CMK (cell line): ENCODE data around the gene RTL1.

Experiments used
- DNase-seq: peaks from one replicate; pipeline ENCODE4 v3.0.0-alpha.2; 2010; ENCODE audit warnings: low read depth

The RTL1 gene

DNA sequence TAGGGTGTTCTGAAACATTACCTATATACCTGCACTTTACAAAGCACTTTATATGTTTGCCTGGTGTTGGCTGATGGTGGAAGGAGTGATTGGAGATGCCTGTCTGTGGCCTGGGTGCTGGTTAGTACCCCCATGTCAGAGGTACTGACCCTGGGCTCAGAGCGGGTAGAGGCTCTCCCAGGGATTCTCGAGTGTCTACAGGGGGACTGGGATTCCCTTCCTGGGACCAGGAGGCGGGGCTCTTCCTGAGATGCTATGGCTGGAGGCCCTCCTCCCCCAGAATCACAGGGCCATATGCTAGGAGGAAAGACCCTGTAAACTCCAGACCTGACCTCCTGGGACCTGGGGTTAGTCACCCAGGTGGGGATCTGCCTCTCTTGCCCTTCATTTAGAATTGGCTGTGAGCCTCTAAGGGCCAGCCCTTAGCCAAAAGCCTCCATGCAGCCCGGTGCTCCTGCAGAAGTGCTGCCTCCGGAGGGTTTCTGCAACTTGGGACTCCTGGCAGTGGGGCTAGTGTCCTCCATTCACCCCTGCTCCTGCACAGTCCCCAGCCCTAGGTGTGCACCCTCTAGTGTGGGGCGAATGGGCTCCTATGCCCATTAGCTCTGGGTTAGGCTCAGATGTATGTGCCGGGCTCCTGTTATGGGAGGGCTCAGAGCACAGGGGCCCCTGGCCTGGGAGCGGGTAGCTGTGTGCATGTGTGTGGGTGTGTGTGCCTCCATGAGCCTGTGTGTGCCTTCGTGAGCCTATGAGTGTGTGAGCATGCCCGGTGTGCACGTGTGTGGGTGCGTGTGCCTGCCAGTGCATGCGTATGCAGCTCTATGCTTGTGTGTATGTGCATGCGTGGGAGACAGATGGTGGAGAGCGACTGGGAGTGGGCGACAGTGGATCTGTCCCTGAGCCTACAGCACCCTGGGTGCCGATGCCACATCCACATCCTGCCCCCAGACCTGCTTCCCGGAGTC is 36.6 kb downstream of the RTL1 start:
- DNase-seq: no peak

DNA sequence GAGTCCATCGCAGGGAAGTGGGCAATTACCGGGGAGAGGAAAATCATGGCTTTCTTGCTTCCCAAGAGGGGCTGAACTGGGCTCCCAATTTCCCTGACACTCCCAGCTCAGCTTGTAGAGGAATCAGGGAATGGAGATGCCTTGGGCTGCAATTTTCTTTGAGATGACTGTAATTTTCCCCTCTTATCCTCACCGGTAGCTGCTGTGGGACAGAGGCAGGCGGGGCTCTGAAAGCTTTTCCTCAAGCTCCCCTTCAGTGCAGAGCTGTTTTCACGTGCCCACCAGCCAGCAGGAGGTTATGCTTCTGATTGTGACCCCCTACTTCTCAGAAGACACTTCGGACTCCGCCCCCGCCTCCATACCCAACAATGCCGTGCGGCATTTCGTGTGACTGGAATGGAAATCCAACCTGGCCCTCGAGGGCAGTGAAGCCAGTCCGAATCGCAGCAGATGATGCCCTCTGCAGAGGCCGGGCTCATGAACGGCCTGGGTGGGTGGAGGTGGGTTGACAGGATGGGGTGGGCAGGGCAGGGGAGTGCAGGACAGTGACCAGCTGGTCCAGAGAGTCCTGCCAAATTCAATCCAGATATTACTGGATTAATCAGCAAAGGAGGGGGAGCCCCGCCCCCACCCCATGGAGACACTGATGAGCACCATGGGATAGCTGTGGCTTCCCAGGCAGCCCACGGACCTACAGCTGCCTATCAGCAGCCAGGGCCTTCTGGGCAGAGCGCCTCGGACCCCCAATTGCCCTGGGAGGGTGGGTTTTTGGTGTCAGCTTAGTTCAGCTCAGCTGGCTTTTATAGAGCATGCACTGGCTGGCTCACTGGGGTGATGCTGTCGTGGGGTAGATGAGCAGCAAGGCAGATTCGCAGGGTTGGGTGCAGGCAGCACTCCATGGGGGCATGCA is 37.6 kb downstream of the RTL1 start:
- no peak for DNase-seq

DNA sequence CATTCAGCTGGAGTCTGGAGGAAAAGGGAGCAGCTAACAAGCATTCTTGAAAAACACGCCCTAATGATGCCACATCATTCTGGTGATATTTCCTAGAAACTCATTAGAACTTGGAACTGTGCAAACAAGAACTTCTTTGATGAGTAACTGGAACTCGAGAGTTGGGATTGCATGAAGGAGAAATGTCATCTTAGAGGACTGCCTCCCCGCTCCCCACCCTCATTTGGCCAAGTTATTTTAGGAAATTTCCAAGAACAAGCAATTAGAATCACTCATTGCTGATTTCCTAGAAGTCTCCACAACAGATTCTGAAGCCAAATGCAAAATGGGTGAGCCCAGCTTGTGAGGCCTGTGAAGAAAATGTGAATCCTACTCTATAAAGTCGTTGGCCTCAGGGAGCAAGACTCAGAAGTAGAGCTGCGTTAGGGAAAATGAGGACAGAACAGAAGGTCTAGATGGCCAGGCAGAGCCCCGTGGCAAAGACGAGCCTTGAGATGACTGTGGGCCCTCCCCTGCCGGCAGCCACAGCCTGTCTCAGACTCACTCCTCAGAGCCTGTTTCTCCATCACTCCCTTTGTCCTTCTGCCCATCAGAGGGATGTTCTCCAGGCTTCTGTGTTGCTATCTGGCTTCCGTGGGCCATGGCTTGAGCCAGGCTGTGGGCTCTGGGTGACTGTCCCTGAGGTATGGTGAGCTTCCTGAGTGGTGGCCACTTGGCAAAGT is 38.4 kb downstream of the RTL1 start:
- DNase-seq: no peak

DNA sequence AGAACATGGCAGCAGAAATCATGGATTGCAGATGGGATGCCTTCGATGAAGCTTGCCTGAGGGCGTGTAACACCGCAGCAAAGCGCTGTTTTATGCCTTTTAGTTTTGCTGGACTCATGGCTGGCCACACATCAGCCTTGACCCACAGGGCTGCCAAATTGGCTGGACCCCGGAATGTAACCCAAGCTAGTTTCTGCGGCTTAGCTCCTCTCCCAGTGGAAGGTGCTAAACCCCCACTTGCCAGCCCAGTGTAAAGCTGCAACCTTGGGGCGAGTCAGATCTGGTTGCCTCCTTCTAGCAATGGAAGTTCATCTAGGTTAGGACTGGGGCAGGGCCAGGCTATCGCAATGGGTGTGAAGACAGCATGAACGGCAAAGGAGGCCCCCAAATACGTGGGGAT is 39.3 kb downstream of the RTL1 start:
- DNase-seq: no peak

DNA sequence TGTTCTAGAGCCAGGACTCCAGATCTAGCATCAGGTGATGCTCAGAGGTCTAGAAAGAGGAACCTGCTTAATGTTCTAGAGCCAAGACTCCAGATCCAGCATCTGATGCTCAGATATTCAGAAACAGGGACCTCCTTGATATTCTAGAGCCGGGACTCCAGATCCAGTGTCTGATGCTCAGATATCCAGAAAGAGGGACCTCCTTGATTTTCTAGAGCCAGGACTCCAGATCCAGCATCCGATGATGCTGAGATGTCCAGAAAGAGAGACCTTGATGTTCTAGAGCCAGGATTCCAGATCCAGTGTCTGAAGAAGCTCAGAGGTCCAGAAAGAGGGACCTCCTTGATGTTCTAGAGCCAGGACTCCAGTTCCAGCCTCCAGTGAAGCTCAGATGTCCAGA is 40.7 kb downstream of the RTL1 start:
- DNase-seq: no peak

DNA sequence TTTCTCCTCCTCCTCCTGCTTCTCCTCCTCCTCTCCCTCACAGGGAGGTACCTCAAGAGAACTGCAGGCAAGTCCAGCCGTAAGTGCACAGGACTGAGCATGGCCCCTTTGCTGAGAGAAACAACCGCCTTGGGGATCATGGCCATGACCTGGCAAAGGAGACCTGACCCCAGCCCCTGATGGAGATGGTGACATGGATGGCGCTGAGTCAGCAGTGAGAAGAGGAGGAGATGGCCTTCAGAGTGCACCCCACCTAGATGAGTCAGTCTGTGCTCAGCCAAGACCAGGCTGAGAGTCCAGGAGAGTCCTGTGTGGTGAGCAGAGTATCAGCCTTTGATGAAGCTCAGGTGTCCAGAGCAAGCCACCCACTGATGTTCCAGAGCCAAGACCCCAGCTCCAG is 41.2 kb downstream of the RTL1 start:
- no peak for DNase-seq

DNA sequence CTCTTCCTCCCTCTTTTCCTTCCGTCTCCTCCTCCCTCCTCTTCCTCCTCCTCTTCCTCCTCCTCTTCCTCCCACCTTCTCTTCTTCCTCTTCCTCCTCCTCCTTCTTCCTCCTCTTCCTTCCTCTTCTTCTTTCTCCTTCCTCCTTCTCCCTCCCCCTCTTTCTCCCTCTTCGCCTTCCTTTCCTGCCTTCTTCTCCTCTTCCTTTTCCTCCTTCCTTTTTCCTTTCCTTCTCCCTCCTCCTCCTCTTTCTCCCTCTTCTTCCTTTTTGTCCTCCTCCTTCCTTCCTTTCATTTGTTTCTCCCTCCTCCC is 41.6 kb downstream of the RTL1 start:
- DNase-seq: no peak

DNA sequence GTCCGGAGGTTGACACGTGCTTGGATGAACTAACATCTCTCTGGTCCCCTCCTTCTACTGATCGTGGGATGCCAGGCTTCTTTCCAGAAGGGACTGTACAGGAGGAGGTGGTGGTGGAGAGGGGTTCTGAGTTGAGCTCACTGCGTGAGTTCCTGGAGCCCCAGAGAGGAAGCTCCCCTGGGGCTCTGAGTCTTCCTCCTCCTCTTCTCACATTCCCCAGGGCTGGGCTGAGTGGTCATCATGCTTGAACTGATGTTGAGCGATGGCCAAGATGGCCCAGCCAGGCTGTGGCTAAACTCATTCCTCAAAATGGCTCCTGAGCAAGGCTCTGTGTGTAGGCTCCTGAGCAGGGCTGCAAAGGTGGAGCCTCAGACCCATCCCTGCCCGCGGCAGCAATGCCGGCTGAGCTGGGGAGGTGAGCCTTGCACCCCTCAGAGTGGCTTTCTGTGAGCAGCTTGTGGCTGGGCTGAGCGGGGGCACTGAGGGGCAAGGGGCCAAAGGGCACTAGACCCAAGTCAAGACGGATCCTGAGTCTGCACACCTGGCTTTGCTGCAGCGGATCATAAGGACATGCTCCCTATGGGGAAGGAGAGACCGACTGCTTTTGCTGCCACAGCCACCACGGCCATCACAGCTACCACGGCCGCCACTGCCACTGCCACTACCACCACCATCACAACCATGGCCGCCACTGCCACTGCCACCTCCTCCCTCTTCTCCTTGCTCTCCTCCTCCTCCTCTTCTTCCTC is 42.2 kb downstream of the RTL1 start:
- DNase-seq: no peak

DNA sequence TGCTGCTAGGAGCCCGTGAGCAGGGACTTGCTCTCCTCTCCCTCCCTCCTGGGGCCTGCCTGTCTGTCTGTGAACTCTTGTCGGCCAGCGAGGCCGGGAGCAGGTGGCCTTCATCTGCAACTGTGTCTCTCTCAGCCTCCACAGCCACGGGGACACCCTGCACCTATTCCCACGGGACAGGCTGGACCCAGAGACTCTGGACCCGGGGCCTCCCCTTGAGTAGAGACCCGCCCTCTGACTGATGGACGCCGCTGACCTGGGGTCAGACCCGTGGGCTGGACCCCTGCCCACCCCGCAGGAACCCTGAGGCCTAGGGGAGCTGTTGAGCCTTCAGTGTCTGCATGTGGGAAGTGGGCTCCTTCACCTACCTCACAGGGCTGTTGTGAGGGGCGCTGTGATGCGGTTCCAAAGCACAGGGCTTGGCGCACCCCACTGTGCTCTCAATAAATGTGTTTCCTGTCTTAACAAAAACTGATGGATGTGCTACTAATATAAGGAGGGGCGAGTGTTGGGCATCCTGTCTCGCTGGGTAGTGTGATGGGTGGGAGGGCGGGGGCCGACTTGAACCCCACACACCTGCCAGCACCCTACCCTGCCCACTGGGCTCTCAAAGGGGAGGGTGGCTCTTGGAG is 42.9 kb downstream of the RTL1 start:
- no peak for DNase-seq

DNA sequence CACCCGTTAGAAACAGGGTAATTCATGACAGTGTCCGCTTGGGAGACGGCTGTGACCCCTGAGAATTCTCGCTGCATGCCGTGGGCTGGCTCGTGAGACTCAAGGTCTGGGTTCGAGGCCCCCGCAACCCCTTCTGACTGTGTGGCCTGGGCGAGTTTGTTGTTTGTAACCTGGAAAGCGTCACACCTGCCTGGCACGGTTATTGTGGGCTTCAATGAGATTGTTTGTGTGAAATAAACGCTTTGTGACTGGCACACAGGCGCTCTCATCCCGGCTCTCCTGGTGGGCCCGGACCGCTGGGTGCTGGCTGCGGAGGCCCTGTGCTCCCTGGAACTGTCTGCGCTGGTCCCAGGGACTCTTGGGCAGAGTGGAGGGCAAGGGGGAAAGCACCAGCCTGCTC is 43.7 kb downstream of the RTL1 start:
- no peak for DNase-seq

DNA sequence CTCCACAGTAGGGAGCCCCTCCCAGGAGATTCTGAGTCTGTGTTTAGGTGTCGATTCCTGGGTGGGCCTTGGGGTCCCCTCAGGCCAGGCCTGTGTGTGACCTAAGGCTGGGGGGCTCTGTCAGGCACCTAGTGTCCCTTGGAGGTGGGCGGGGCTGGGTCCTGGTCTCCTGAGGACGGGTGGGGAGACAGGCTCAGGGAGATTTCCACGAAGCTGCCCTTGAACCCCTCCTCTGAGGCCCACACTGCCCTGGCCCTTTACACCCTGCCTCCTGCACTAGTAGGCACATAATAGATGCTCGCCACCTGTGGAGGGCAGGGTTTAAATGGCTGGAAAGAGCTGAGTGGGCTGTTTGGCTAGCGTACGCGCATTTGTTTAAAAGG is 44.7 kb downstream of the RTL1 start:
- DNase-seq: no peak

DNA sequence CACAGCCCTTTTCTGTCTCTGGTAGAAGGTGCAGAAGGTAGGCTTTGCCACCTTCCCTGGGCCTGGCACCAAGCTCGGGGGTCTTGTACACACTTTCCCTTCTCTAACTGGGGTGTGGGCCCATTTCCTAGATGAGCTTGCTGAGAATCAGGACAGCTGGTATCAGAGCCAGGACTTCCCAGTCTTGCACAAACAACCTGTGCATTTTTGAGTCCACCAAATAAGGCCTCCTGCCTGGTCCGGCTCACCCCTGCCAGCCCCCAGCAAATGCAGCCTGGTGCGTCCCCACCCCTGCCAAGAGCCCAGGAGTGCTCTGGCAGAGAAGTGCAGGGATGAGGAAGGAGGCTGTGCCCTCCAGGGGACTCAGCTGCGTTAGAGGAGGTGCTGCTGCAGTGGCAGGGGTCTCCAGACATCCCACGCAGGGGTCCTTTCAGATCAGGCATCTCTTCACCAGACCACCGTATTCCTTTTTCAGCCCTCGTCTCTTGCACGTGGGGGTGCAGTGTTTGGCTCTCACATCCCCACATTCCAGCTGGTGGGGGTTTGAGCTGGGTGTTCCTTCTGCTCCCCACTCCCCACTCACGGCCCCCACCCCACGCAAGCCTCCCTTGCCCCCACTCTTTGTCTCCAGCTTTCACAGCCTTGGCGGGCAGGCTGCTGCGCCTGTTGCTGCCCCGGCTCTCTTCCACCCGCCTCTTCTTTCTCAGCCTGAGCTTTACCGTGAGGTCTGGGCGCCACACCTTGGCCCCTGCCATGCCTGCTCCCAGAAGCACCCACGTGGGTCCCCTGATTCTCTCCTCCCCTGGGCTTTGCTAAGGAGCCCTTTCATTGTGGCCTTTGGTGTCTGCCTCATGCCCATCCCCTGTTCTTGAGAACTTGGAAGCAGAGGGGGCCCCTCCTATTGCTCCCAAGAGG is 45.3 kb downstream of the RTL1 start:
- no peak for DNase-seq

DNA sequence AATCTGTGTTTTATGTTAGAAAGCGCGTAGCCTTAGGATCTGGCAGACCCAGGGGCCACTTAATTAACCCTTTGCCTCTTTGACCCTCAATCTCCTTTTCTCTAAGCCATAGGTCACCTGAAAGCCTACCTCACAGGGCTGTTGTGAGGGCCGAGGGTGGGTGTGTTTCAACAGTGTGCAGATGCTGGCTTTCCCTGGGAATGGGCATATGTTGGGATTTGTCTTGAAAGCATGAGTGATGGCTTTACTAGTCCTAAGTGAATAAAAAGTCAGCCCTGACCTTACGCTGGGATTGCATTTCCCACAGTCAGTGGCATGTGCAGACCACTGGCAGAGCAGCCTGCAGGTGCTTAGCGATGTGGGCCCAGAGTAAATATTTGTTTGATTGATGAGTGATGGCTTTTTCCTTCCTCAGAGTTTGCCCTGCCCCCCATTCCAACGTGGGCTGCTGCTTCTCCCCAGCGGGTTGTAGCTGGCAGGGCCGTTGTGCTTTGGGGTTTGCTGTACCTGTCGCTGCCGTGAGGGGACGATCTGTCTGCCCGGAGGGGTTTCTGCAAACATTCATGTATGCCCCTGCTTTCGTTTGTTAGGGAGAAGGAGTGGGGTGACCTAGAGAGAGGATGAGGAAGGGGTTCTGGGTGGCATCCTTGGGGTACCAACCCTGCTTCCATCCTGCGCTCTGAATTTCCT is 46.1 kb downstream of the RTL1 start:
- DNase-seq: no peak

DNA sequence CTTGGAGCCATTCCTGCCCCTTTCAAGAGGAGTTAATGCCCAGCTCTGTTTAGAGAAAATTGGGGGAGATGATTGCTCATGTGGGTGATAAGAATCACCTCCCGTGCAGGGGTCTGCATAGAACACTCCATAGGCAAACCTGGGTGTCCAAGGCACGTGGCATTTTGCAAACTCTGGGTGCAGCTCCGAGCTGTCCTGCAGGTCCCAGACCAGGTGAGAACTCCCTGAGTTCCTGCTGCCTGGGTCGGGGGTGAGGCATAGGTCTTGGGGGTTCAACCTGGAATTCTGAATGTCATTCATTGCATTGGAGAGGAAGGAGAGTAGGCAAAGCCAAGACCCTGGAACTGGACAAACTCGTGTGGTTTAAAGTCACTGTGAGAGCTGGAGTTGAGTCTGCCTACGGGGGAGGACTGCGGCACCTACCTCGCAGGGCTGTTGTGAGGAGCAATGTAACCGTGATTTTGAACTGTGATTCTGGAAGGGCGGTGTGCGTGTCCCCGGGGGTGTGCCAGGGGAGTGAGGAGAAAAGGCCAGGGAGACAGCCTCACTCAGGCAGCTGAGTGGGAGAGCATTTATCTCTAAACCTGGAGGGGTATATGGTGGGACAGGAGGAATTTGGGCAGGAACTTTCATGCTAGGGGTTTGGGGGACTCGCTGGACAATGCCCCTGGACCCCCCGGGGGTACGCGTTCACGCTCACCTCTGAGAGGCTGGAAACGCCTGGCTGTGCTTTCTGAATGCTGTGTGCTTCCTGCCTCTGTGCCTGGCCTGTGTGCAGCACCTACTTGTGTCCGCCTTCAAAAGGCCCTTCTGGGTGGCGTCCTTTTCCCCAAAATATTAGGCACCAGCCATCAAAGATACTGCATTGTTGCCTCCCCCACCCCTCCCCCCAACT is 47.2 kb downstream of the RTL1 start:
- no peak for DNase-seq

DNA sequence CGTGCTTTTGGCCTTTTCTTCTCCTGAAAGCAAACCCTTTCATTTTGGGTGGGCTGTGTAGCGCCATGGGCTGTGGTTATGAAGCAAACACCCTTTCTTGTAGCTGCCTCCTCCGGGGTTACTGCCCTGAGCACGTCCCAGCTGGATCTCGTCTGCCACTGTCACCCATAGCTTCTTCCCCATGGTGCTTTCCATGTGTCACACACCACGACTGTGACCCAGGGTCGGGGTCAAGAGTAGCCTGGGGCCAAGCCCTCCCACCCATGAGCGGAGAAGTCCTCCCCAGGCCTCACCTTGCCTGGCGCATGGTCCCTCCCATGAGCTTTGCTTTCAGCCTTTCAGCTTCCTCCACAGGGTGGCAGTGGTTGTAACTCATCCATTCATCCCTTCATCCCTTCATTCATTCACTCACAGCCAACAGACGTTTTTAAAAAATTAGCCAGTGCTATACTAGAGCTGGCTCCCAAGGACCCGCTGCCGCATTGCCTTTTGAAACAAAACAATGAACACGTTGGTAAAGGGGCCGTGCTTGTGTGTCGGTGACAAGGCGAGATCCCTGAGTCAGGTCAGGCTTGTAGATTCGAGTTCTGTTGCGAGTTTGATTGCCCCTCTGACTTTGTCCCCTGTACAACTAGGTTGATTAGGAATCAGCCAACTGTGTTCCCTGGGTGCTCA is 48.1 kb downstream of the RTL1 start:
- DNase-seq: no peak

DNA sequence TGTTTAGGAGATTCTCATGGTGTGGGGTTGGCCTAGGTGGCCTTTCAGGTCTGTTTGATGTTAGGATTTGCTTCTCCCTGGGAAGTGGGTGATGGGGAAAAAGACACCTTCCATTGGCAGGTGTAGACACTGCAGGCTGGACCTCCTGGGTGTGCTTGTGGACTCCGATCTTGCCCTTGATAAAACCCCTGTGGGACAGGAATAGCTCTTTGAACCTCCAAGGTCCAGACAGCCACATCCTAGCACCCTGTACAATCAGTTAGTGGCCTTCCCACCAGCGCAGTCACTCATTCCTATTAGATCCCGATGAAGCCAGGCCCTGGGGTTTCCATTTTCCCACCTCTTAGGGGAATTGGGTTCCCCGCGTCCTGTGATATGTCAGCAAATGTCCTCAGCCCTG is 49.1 kb downstream of the RTL1 start:
- DNase-seq: no peak

DNA sequence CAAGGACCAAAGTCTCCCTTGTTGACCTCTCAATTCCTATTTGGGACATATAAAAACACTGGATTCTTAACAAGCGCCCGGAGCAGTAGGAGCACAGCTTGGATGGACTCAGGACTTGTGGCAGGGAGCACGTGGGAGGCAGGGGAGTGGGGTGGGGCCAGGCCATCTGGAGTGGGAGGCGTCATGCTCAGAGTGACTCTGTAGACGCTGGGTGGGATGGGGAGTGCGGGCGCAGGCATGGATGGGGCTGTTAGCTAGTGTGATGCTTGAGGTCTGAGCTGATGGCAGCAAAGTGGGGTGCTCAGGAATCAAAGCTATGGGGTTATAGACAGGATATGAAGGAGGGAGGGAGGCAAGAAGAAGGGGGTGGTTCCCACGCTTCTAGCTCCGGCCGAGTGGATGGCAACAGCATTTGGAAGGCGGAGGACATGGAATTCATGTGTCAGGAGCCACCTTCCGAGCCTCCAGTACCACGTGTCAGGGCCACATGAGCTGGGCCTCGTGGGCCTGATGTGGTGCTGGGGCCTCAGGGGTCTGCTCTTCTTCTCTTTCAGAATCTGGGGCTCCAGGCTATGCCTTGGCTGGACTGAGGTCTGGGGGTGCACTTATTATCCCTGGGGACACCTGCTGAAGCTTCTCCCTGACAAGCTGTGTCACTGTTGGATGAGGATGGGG is 51.4 kb downstream of the RTL1 start:
- DNase-seq: no peak

DNA sequence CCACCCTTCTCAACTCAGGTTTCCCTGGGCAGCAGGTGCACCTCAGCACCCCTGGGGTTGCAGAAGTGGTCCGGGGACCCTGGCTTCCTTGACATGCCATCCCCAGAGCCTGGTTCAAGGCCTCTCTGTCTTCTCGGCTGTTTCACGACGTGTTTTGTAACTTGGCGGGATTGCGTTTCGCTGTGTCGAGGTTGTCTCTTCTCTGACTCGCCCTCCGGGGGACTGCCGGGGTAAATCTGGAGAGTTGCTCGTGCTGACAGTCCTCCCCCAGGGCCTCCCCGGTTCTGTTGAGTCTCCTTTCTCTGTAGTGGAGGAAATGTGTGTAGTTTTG is 52.0 kb downstream of the RTL1 start:
- no peak for DNase-seq
